CD8-positive, alpha-beta memory T cell (primary cell): ENCODE measurements around the gene SPPL2B. TPM values are rescaled to one million over a fixed set of nuclear protein-coding genes. Genes with fewer than 3 reads are reported as not detected.
A peak's percentile ranks its signal among the peaks of the same experiment; 100 is the strongest.

ENCODE experiments used
- CTCF ChIA-PET: fragments of 350-600 bp; sonication (Branson Sonifier 250); formaldehyde crosslinking; loops from one replicate; lab custom pipeline; 2021; ENCODE audit warnings: antibody characterized with exemption; lab: Charles Lee
- POLR2A ChIA-PET: fragments of 350-600 bp; sonication (Branson Sonifier 250); formaldehyde crosslinking; loops from one replicate; lab custom pipeline; 2021; ENCODE audit warnings: antibody characterized with exemption; lab: Charles Lee
- DNase-seq, 5 donors: peaks; one replicate each; pipeline versions ENCODE4 v3.0.0 to v3.0.0-alpha.2; 2020 to 2022; ENCODE audit warnings: mixed read lengths in 1 of 5
- H3K27ac ChIP-seq: one replicate; pipeline ENCODE4 v1.7.0; 2013; ENCODE audit warnings: low read depth, mild to moderate bottlenecking, low read length, moderate library complexity
- H3K27me3 ChIP-seq: 2 replicates; pipeline ENCODE4 v1.7.0; 2013; ENCODE audit warnings: low read length, mild to moderate bottlenecking; ENCODE audit not compliant: insufficient read depth, poor library complexity, severe bottlenecking
- H3K36me3 ChIP-seq: 2 replicates; pipeline ENCODE4 v1.7.0; 2013; ENCODE audit warnings: mild to moderate bottlenecking, low read length, moderate library complexity; ENCODE audit not compliant: insufficient read depth
- H3K4me1 ChIP-seq: 2 replicates; pipeline ENCODE4 v1.7.0; 2013; ENCODE audit warnings: mild to moderate bottlenecking, low read length, moderate library complexity; ENCODE audit not compliant: insufficient read depth
- H3K4me3 ChIP-seq: 2 replicates; pipeline ENCODE4 v1.7.0; 2013; ENCODE audit warnings: mild to moderate bottlenecking, low read length
- H3K9me3 ChIP-seq: 2 replicates; pipeline ENCODE4 v1.7.0; 2013; ENCODE audit warnings: mild to moderate bottlenecking, low read length
- H3K27ac Mint-ChIP-seq, 8 donors: one replicate each; pipeline ENCODE4 v1.8.0; 2020 to 2021; ENCODE audit warnings: mixed read lengths in 8 of 8, mild to moderate bottlenecking in 6 of 8, inconsistent platforms in 3 of 8, moderate library complexity in 3 of 8
- H3K27me3 Mint-ChIP-seq, 2 donors: one replicate each; pipeline ENCODE4 v1.8.0; 2020 to 2021; ENCODE audit warnings: mixed read lengths in 2 of 2, mild to moderate bottlenecking in 1 of 2, moderate library complexity in 1 of 2
- H3K36me3 Mint-ChIP-seq, 3 donors: one replicate each; pipeline ENCODE4 v1.8.0; 2020 to 2021; ENCODE audit warnings: mixed read lengths in 3 of 3, inconsistent platforms in 1 of 3, mild to moderate bottlenecking in 1 of 3
- H3K4me1 Mint-ChIP-seq, 3 donors: one replicate each; pipeline ENCODE4 v1.8.0; 2020 to 2021; ENCODE audit warnings: mixed read lengths in 3 of 3, inconsistent platforms in 1 of 3, mild to moderate bottlenecking in 1 of 3
- H3K4me3 Mint-ChIP-seq, 7 donors: one replicate each; pipeline ENCODE4 v1.8.0; 2020 to 2021; ENCODE audit warnings: mixed read lengths in 7 of 7, mild to moderate bottlenecking in 6 of 7, moderate library complexity in 4 of 7, inconsistent platforms in 2 of 7
- H3K9me3 Mint-ChIP-seq, 5 donors: one replicate each; pipeline ENCODE4 v1.8.0; 2020 to 2022; ENCODE audit warnings: mixed read lengths in 5 of 5, mild to moderate bottlenecking in 3 of 5, moderate library complexity in 2 of 5, inconsistent platforms in 1 of 5
- polyA plus RNA-seq: library from polyadenylated mRNA; unstranded; fragments of 300-500 nt; fragmentation: Illumina TruSeq; gene quantifications from one replicate; pipeline ENCODE4 v1.2.3, GENCODE V29; 2021
- total RNA-seq, 2 experiments: library from RNA; stranded (reverse); gene quantifications; one replicate each; pipeline ENCODE4 v1.2.3, GENCODE V29; 2021

SPPL2B gene
- total and polyA plus RNA-seq, 3 experiments from 2014 or later: 8.4 to 41.4 (median 39.0) TPM

- no peak for DNase-seq
- peak overlapping the region in 1 of 8 donors; percentile 46 for H3K27ac Mint-ChIP-seq
- Histone ChIP-seq H3K27ac (no peak overlapping the region), H3K4me3 (no peak overlapping the region), H3K27me3 (no peaks in the 10 kb centered on the region), H3K4me1 (no peaks in the 10 kb centered on the region), H3K9me3 (no peaks in the 10 kb centered on the region), H3K36me3 (peaks cover 6% of the 10 kb centered on the region)
- peaks cover 0 to 3% (median 0%) of the 10 kb centered on the region in 3 donors for H3K4me1 Mint-ChIP-seq
- CTCF ChIA-PET: no interaction called here
- POLR2A ChIA-PET: interaction anchor here (0.6 kb wide), 1 partner anchor 164 kb away, joined by 3 read pairs; no protein-coding TSS in a partner anchor
- peaks cover 4 to 13% (median 8%) of the 10 kb centered on the region in 5 donors for H3K9me3 Mint-ChIP-seq
- H3K27me3 Mint-ChIP-seq: peaks cover 5 to 10% of the 10 kb centered on the region in 2 donors
- H3K4me3 Mint-ChIP-seq: no peak overlapping the region
- peaks cover 0 to 26% (median 7%) of the 10 kb centered on the region in 3 donors for H3K36me3 Mint-ChIP-seq
Observed at GRCh38 chr19:2319551-2319950, 8.9 kb upstream of the SPPL2B start.

GRCh38 chr19:2320049-2320448 is 8.4 kb upstream of the SPPL2B start:
- Mint-ChIP-seq H3K9me3 (peaks cover 0 to 8% (median 5%) of the 10 kb centered on the region in 5 donors), H3K27me3 (peaks cover under 1 to 5% of the 10 kb centered on the region in 2 donors), H3K4me3 (no peak overlapping the region), H3K36me3 (peaks cover 0 to 30% (median 3%) of the 10 kb centered on the region in 3 donors), H3K4me1 (peaks cover 0 to 6% (median 0%) of the 10 kb centered on the region in 3 donors), H3K27ac (no peak overlapping the region)
- ChIA-PET CTCF (no interaction called here), POLR2A (interaction anchor here (0.6 kb wide), 1 partner anchor 164 kb away, joined by 3 read pairs; no protein-coding TSS in a partner anchor)
- Histone ChIP-seq H3K4me1 (no peaks in the 10 kb centered on the region), H3K9me3 (no peaks in the 10 kb centered on the region), H3K27me3 (no peaks in the 10 kb centered on the region), H3K36me3 (peaks cover 8% of the 10 kb centered on the region), H3K4me3 (no peak overlapping the region), H3K27ac (no peak overlapping the region)
- DNase-seq: no peak

- peaks cover 0 to 39% (median 2%) of the 10 kb centered on the region in 3 donors for H3K36me3 Mint-ChIP-seq
- H3K4me1 ChIP-seq: no peaks in the 10 kb centered on the region
- peaks cover 8% of the 10 kb centered on the region for H3K36me3 ChIP-seq
- H3K27ac ChIP-seq: no peak overlapping the region
- no peaks in the 10 kb centered on the region for H3K9me3 Mint-ChIP-seq
- H3K27me3 Mint-ChIP-seq: no peaks in the 10 kb centered on the region
- DNase-seq: no peak
- CTCF ChIA-PET: no interaction called here
- H3K4me1 Mint-ChIP-seq: peaks cover 4 to 13% (median 7%) of the 10 kb centered on the region in 3 donors
- no peak overlapping the region for H3K27ac Mint-ChIP-seq
- no peaks in the 10 kb centered on the region for H3K27me3 ChIP-seq
- no peak overlapping the region for H3K4me3 Mint-ChIP-seq
- POLR2A ChIA-PET: no interaction called here
- no peaks in the 10 kb centered on the region for H3K9me3 ChIP-seq
- no peak overlapping the region for H3K4me3 ChIP-seq
Observed at GRCh38 chr19:2320939-2321338, 7.5 kb upstream of the SPPL2B start.

GRCh38 chr19:2321565-2322283 is 6.8 kb upstream of the SPPL2B start:
- Histone ChIP-seq H3K9me3 (no peaks in the 10 kb centered on the region), H3K4me3 (no peak overlapping the region), H3K4me1 (peaks cover 2% of the 10 kb centered on the region), H3K27ac (no peak overlapping the region), H3K36me3 (peaks cover 8% of the 10 kb centered on the region), H3K27me3 (no peaks in the 10 kb centered on the region)
- no peak overlapping the region for H3K4me3 Mint-ChIP-seq
- H3K9me3 Mint-ChIP-seq: no peaks in the 10 kb centered on the region
- peaks cover 0 to 45% (median 4%) of the 10 kb centered on the region in 3 donors for H3K36me3 Mint-ChIP-seq
- no peak overlapping the region for H3K27ac Mint-ChIP-seq
- H3K4me1 Mint-ChIP-seq: peaks cover 11 to 20% (median 12%) of the 10 kb centered on the region in 3 donors
- ChIA-PET CTCF (no interaction called here), POLR2A (no interaction called here)
- no peak for DNase-seq
- H3K27me3 Mint-ChIP-seq: no peaks in the 10 kb centered on the region

DNA sequence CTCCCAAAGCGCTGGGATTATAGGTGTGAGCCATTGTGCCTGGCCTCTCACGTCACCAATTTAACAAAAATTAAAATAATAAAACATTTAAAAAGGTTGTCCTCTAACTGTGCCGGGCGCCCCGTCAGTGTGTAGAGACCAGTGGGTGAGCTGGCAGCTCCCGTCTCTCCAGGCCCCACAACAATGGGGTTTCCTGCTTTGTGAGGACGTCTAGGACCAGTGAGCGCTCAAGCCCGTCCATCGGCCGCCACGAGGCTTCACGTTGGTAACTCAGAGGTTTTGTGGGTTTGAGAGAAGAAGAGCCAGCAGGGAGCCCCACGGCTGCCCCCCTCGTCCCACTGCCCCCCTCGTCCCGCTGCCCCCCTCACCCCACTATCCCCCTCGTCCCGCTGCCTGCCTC is 4.8 kb upstream of the SPPL2B start:
- peaks cover 3 to 57% (median 4%) of the 10 kb centered on the region in 3 donors for H3K36me3 Mint-ChIP-seq
- no peaks in the 10 kb centered on the region for H3K9me3 ChIP-seq
- H3K9me3 Mint-ChIP-seq: no peaks in the 10 kb centered on the region
- H3K4me1 ChIP-seq: peaks cover 15% of the 10 kb centered on the region
- no peak overlapping the region for H3K4me3 ChIP-seq
- peak overlapping the region in 1 of 7 donors; percentile 54 for H3K4me3 Mint-ChIP-seq
- peaks cover 25 to 36% (median 28%) of the 10 kb centered on the region in 3 donors for H3K4me1 Mint-ChIP-seq
- no peak for DNase-seq
- peaks cover 8% of the 10 kb centered on the region for H3K36me3 ChIP-seq
- ChIA-PET CTCF (no interaction called here), POLR2A (no interaction called here)
- no peaks in the 10 kb centered on the region for H3K27me3 Mint-ChIP-seq
- no peaks in the 10 kb centered on the region for H3K27me3 ChIP-seq
- no peak overlapping the region for H3K27ac Mint-ChIP-seq
- H3K27ac ChIP-seq: no peak overlapping the region

DNA sequence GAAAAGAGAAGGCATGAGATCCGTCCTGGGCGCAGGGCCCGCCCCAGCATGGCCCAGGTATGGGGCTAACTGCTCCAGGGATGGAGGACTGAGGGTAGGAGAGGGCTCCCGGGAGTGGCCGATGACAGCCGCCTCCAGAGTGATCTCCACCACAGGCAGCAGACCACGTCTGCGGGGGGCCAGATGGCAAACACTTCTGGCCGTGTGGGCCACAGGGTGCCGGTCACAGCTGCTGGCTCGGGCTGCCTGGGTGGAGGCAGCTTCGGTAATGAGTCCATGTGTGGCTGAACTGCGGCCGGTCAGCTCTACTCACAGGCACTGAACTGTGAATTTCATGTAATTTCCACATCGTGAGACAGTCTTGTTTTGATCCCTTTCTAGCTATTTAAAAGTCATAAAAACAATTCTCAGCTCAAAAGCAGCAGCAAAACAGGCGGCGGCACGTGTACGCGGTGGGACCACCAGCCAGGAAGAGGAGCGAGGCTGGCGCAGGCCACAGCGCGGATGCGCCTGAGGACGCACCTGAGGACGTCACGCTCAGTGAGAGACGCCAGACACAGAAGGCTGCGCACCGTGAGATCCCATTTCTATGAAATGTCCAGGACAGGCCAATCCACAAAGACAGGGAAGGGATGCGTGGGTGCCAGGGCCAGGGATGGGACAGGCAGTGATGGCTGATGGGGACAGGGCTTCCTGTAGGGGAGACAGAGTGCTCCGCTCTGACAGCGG is 4.1 kb upstream of the SPPL2B start:
- DNase-seq: no peak
- no peak overlapping the region for H3K27ac ChIP-seq
- Mint-ChIP-seq H3K36me3 (peaks cover 3 to 59% (median 4%) of the 10 kb centered on the region in 3 donors), H3K27me3 (no peaks in the 10 kb centered on the region), H3K4me1 (peaks cover 29 to 41% (median 32%) of the 10 kb centered on the region in 3 donors), H3K4me3 (no peak overlapping the region), H3K9me3 (no peaks in the 10 kb centered on the region), H3K27ac (peak overlapping the region in 3 of 8 donors; percentile 38 to 73 (median 66))
- no peak overlapping the region for H3K4me3 ChIP-seq
- CTCF ChIA-PET: no interaction called here
- peaks cover 20% of the 10 kb centered on the region for H3K4me1 ChIP-seq
- POLR2A ChIA-PET: no interaction called here
- H3K27me3 ChIP-seq: no peaks in the 10 kb centered on the region
- peaks cover 8% of the 10 kb centered on the region for H3K36me3 ChIP-seq
- no peaks in the 10 kb centered on the region for H3K9me3 ChIP-seq

GRCh38 chr19:2325281-2326046 is 3.0 kb upstream of the SPPL2B start:
- no peaks in the 10 kb centered on the region for H3K27me3 ChIP-seq
- no peak overlapping the region for H3K4me3 ChIP-seq
- peaks cover 3 to 63% (median 4%) of the 10 kb centered on the region in 3 donors for H3K36me3 Mint-ChIP-seq
- H3K27ac ChIP-seq: no peak overlapping the region
- H3K4me3 Mint-ChIP-seq: peak overlapping the region in 3 of 7 donors; percentile 72 to 100 (median 83)
- peaks cover 8% of the 10 kb centered on the region for H3K36me3 ChIP-seq
- CTCF ChIA-PET: interaction anchor here (1.0 to 1.1 kb wide), 2 partner anchors 11 to 26 kb away, joined by 3 read pairs; no protein-coding TSS in a partner anchor
- H3K4me1 ChIP-seq: peaks cover 24% of the 10 kb centered on the region
- no peak for DNase-seq
- POLR2A ChIA-PET: no interaction called here
- H3K9me3 Mint-ChIP-seq: no peaks in the 10 kb centered on the region
- H3K27me3 Mint-ChIP-seq: peaks cover 0 to 2% of the 10 kb centered on the region in 2 donors
- no peaks in the 10 kb centered on the region for H3K9me3 ChIP-seq
- H3K27ac Mint-ChIP-seq: peak overlapping the region in 4 of 8 donors; percentile 55 to 99 (median 64)
- H3K4me1 Mint-ChIP-seq: peaks cover 37 to 51% (median 37%) of the 10 kb centered on the region in 3 donors
